Loucy (cell line): ENCODE measurements around the gene CFAP45.
A peak's percentile ranks its signal among the peaks of the same experiment; 100 is the strongest.

ENCODE experiments used
- H2AFZ ChIP-seq: fragments of 200-600 bp; sonication (generic); 2 replicates; pipeline ENCODE4 v1.6.0; 2016; ENCODE audit warnings: antibody characterized with exemption, mild to moderate bottlenecking, low read length, moderate library complexity
- H3F3A ChIP-seq: fragments of 200-600 bp; 2 replicates; pipeline ENCODE4 v1.6.0; 2016; ENCODE audit warnings: antibody characterized with exemption, low read depth, mild to moderate bottlenecking
- H3K27me3 ChIP-seq: fragments of 200-600 bp; sonication (generic); 2 replicates; pipeline ENCODE4 v1.6.1; 2014; ENCODE audit warnings: low read length, mild to moderate bottlenecking; ENCODE audit not compliant: insufficient read depth, poor library complexity, severe bottlenecking
- H3K36me3 ChIP-seq: fragments of 200-600 bp; sonication (generic); 2 replicates; pipeline ENCODE4 v1.6.1; 2016; ENCODE audit warnings: low read length; ENCODE audit not compliant: insufficient read depth
- H3K4me1 ChIP-seq: fragments of 200-600 bp; sonication (generic); 2 replicates; pipeline ENCODE4 v1.5.1; 2014; ENCODE audit warnings: low read length, mild to moderate bottlenecking; ENCODE audit not compliant: insufficient read depth, poor library complexity, severe bottlenecking
- H3K4me2 ChIP-seq: fragments of 200-600 bp; sonication (generic); 2 replicates; pipeline ENCODE4 v1.6.0; 2014; ENCODE audit warnings: antibody characterized with exemption, low read length, low read depth, mild to moderate bottlenecking; ENCODE audit not compliant: poor library complexity, severe bottlenecking
- H3K4me3 ChIP-seq: fragments of 200-600 bp; sonication (generic); 2 replicates; pipeline ENCODE4 v1.5.1; 2014; ENCODE audit warnings: low read length, mild to moderate bottlenecking, mixed read lengths; ENCODE audit not compliant: poor library complexity, severe bottlenecking
- H3K79me2 ChIP-seq: fragments of 200-600 bp; sonication (generic); 2 replicates; pipeline ENCODE4 v1.6.1; 2014; ENCODE audit warnings: low read length; ENCODE audit not compliant: insufficient read depth
- H3K9ac ChIP-seq: fragments of 200-600 bp; sonication (generic); 2 replicates; pipeline ENCODE4 v1.6.0; 2014; ENCODE audit warnings: mild to moderate bottlenecking, low read depth, low read length, moderate library complexity; ENCODE audit not compliant: poor library complexity, severe bottlenecking
- H3K9me2 ChIP-seq: fragments of 200-600 bp; sonication (generic); replicated peaks from 2 replicates; pipeline ENCODE4 v1.6.1; 2016; ENCODE audit warnings: low read depth, low read length, mixed read lengths
- H3K9me3 ChIP-seq: fragments of 200-600 bp; sonication (generic); 2 replicates; pipeline ENCODE4 v1.6.1; 2014; ENCODE audit warnings: mild to moderate bottlenecking, antibody characterized with exemption, low read length, low read depth; ENCODE audit not compliant: insufficient read depth
- H4K20me1 ChIP-seq: fragments of 200-600 bp; sonication (generic); 2 replicates; pipeline ENCODE4 v1.6.0; 2014; ENCODE audit warnings: antibody characterized with exemption, low read length, mild to moderate bottlenecking; ENCODE audit not compliant: insufficient read depth, poor library complexity, severe bottlenecking
- EZH2phosphoT487 ChIP-seq: fragments of 200-600 bp; IDR thresholded peaks from 2 replicates; pipeline ENCODE4 v1.6.1; 2018; ENCODE audit warnings: antibody characterized with exemption, mild to moderate bottlenecking, moderate library complexity, borderline replicate concordance
- TF ChIP-seq, protein P1 (sequence below): fragments of 200-600 bp; sonication (generic); conservative IDR thresholded peaks from 2 replicates; pipeline ENCODE4 v1.5.1; 2014; ENCODE audit warnings: mild to moderate bottlenecking, antibody characterized with exemption, low read length

The CFAP45 gene

DNA sequence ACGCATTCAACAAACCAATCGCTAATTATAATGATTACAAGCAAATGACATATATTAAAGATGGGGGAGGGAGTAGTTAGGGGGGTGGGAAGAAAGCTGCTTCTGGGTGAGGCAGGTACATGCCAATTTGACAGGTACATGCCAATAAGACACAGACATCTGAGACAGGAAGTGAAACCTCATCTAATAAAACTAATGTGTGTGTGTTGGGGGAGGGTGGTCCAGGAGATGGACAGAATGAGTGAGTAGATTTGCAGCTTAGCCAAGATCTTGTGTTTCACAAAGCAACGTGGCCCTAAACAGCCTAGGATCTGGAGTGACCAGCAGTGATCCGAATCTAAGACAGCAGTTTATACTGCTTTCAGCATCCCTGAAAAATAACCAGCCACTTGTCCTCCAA is 10.8 kb downstream of the CFAP45 start:
- Histone ChIP-seq H2AFZ (no peak overlapping the region), H3K9me3 (no peaks in the 10 kb centered on the region), H3K79me2 (peaks cover 3% of the 10 kb centered on the region; the same call in 1 of the 2 replicates), H3K36me3 (no peaks in the 10 kb centered on the region), H4K20me1 (no peaks in the 10 kb centered on the region), H3K4me1 (peaks cover 38% of the 10 kb centered on the region), H3K27me3 (no peaks in the 10 kb centered on the region), H3K9me2 (no peaks in the 10 kb centered on the region), H3K4me2 (peak overlapping the region; percentile 77), H3F3A (no peaks in the 10 kb centered on the region), H3K9ac (peak overlapping the region; percentile 65), H3K4me3 (peak overlapping the region; percentile 67)
- TF ChIP-seq, protein P1, sequence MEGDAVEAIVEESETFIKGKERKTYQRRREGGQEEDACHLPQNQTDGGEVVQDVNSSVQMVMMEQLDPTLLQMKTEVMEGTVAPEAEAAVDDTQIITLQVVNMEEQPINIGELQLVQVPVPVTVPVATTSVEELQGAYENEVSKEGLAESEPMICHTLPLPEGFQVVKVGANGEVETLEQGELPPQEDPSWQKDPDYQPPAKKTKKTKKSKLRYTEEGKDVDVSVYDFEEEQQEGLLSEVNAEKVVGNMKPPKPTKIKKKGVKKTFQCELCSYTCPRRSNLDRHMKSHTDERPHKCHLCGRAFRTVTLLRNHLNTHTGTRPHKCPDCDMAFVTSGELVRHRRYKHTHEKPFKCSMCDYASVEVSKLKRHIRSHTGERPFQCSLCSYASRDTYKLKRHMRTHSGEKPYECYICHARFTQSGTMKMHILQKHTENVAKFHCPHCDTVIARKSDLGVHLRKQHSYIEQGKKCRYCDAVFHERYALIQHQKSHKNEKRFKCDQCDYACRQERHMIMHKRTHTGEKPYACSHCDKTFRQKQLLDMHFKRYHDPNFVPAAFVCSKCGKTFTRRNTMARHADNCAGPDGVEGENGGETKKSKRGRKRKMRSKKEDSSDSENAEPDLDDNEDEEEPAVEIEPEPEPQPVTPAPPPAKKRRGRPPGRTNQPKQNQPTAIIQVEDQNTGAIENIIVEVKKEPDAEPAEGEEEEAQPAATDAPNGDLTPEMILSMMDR = no peak
- no peak for TF ChIP-seq EZH2phosphoT487

GRCh38 chr1:159884296-159884695 is 15.7 kb downstream of the CFAP45 start:
- Histone ChIP-seq H2AFZ (no peak overlapping the region), H3K4me1 (peaks cover 29% of the 10 kb centered on the region), H3K9ac (no peak overlapping the region), H3K36me3 (no peaks in the 10 kb centered on the region), H3K9me3 (no peaks in the 10 kb centered on the region), H3K79me2 (no peaks in the 10 kb centered on the region), H3K4me2 (no peak overlapping the region), H3K4me3 (no peak overlapping the region), H4K20me1 (no peaks in the 10 kb centered on the region), H3F3A (no peaks in the 10 kb centered on the region; the same call in 1 of the 2 replicates), H3K9me2 (no peaks in the 10 kb centered on the region), H3K27me3 (no peaks in the 10 kb centered on the region)
- TF ChIP-seq, protein P1 = no peak
- TF ChIP-seq EZH2phosphoT487 = no peak

GRCh38 chr1:159883134-159883533 is 16.8 kb downstream of the CFAP45 start:
- Histone ChIP-seq H3K9ac (no peak overlapping the region), H3K4me2 (no peak overlapping the region)

More at GRCh38 chr1:159883134-159883533, 16.8 kb downstream of the CFAP45 start:
- Histone ChIP-seq H4K20me1 (no peaks in the 10 kb centered on the region), H3K79me2 (no peaks in the 10 kb centered on the region), H2AFZ (no peak overlapping the region), H3K9me2 (no peaks in the 10 kb centered on the region), H3F3A (no peaks in the 10 kb centered on the region; the same call in 1 of the 2 replicates), H3K36me3 (no peaks in the 10 kb centered on the region), H3K4me1 (peaks cover 18% of the 10 kb centered on the region), H3K4me3 (no peak overlapping the region), H3K27me3 (no peaks in the 10 kb centered on the region), H3K9me3 (no peaks in the 10 kb centered on the region)
- TF ChIP-seq, protein P1 = no peak
- TF ChIP-seq EZH2phosphoT487 = no peak
